IMR-90 (cell line): Measurements from ENCODE around the gene FBN3. TPM values are rescaled to one million over a fixed set of nuclear protein-coding genes. Genes with fewer than 3 reads are reported as not detected.

ENCODE experiments used
- ATAC-seq: fragments of 200-7000 bp; cut with Tn5 transposase; 2 replicates; pipeline ENCODE4 v1.9.1; 2020; ENCODE audit warnings: low read depth, mild to moderate bottlenecking, moderate library complexity
- BruUV-seq: library from RNA; stranded (reverse); fragments of 400-500 nt; replicated peaks from 2 replicates; lab custom pipeline; 2021; lab: Mats Ljungman, UMichigan
- CTCF ChIA-PET: fragments of 300-600 bp; formaldehyde crosslinking; extraction: SDS; loops from one replicate; lab custom pipeline; 2021; ENCODE audit warnings: antibody characterized with exemption; lab: Yijun Ruan, JAX
- POLR2A ChIA-PET: fragments of 300-600 bp; sonication (Branson Sonifier 250); formaldehyde crosslinking; loops from one replicate; lab custom pipeline; 2022; ENCODE audit warnings: antibody characterized with exemption; ENCODE audit not compliant: unreplicated experiment; lab: Charles Lee
- DNase-seq: peaks from one replicate; pipeline ENCODE4 v3.0.0; 2013
- H2AFZ ChIP-seq: replicated peaks from 2 replicates; pipeline ENCODE3; 2013; ENCODE audit warnings: low read length, mild to moderate bottlenecking; ENCODE audit not compliant: poor library complexity
- H2AK5ac ChIP-seq: 2 replicates; pipeline ENCODE4 v1.6.1; 2013; ENCODE audit warnings: low read depth, low read length, inconsistent platforms
- H2AK9ac ChIP-seq: replicated peaks from 2 replicates; pipeline ENCODE3; 2013; ENCODE audit warnings: mild to moderate bottlenecking, low read depth, low read length, moderate library complexity; ENCODE audit not compliant: poor library complexity
- H2BK120ac ChIP-seq: 2 replicates; pipeline ENCODE4 v1.6.1; 2013; ENCODE audit warnings: low read depth, low read length, inconsistent platforms
- H2BK15ac ChIP-seq: 3 replicates; pipeline ENCODE4 v1.6.1; 2013; ENCODE audit warnings: low read depth, low read length, inconsistent platforms
- H2BK20ac ChIP-seq: 2 replicates; pipeline ENCODE4 v1.6.1; 2013; ENCODE audit warnings: low read depth, mild to moderate bottlenecking, inconsistent platforms, low read length, moderate library complexity
- H2BK5ac ChIP-seq: 2 replicates; pipeline ENCODE4 v1.6.1; 2013; ENCODE audit warnings: mild to moderate bottlenecking, low read depth, low read length, inconsistent platforms; ENCODE audit not compliant: poor library complexity, severe bottlenecking
- H3K14ac ChIP-seq: replicated peaks from 2 replicates; pipeline ENCODE4 v1.6.1; 2013; ENCODE audit warnings: low read depth, low read length, inconsistent platforms
- H3K18ac ChIP-seq: 2 replicates; pipeline ENCODE4 v1.6.1; 2013; ENCODE audit warnings: low read depth, low read length, control low read depth
- H3K23ac ChIP-seq: 2 replicates; pipeline ENCODE4 v1.6.1; 2013; ENCODE audit warnings: low read depth, low read length, inconsistent platforms
- H3K27ac ChIP-seq: 2 replicates; pipeline ENCODE4 v1.5.1; 2013; ENCODE audit warnings: mild to moderate bottlenecking, control low read depth, low read length; ENCODE audit not compliant: insufficient read depth
- H3K27me3 ChIP-seq: 2 replicates; pipeline ENCODE4 v1.6.1; 2013; ENCODE audit warnings: low read length; ENCODE audit not compliant: control insufficient read depth, insufficient read depth
- H3K36me3 ChIP-seq: 2 replicates; pipeline ENCODE4 v1.6.1; 2013; ENCODE audit warnings: low read length, mixed read lengths; ENCODE audit not compliant: control insufficient read depth, insufficient read depth
- H3K4ac ChIP-seq: 2 replicates; pipeline ENCODE4 v1.6.1; 2013; ENCODE audit warnings: low read depth, low read length, inconsistent platforms
- H3K4me1 ChIP-seq: 2 replicates; pipeline ENCODE4 v1.6.1; 2013; ENCODE audit warnings: low read length, mixed read lengths; ENCODE audit not compliant: control insufficient read depth, insufficient read depth
- H3K4me2 ChIP-seq: 2 replicates; pipeline ENCODE4 v1.6.1; 2013; ENCODE audit warnings: low read depth, mild to moderate bottlenecking, control low read depth, low read length, moderate library complexity
- H3K4me3 ChIP-seq: 2 replicates; pipeline ENCODE4 v1.5.1; 2013; ENCODE audit warnings: low read depth, mild to moderate bottlenecking, control low read depth, low read length, moderate library complexity; ENCODE audit not compliant: insufficient read depth
- H3K56ac ChIP-seq: 2 replicates; pipeline ENCODE4 v1.6.1; 2013; ENCODE audit warnings: low read length, inconsistent platforms; ENCODE audit not compliant: insufficient read depth; ENCODE audit errors: extremely low read depth
- H3K79me1 ChIP-seq, 2 experiments: 2 replicates each; pipeline ENCODE4 v1.6.1; 2013; ENCODE audit warnings: low read length in 2 of 2, inconsistent platforms in 1 of 2, low read depth in 1 of 2
- H3K9ac ChIP-seq: 2 replicates; pipeline ENCODE4 v1.6.1; 2013; ENCODE audit warnings: low read depth, low read length, control low read depth
- H3K9me1 ChIP-seq: 2 replicates; pipeline ENCODE4 v1.6.1; 2013; ENCODE audit warnings: low read length, inconsistent platforms; ENCODE audit not compliant: insufficient read depth
- H3K9me3 ChIP-seq: 2 replicates; pipeline ENCODE4 v1.6.1; 2013; ENCODE audit warnings: low read length; ENCODE audit not compliant: control insufficient read depth, insufficient read depth
- H4K20me1 ChIP-seq: 2 replicates; pipeline ENCODE4 v1.6.1; 2013; ENCODE audit warnings: low read length, inconsistent platforms; ENCODE audit not compliant: insufficient read depth
- H4K5ac ChIP-seq: 2 replicates; pipeline ENCODE4 v1.6.1; 2013; ENCODE audit warnings: mild to moderate bottlenecking, low read depth, low read length, control low read depth
- H4K8ac ChIP-seq, 2 experiments: 2 replicates each; pipeline ENCODE4 v1.6.1; 2013; ENCODE audit warnings: low read depth in 2 of 2, low read length in 2 of 2, control low read depth in 1 of 2, inconsistent platforms in 1 of 2
- H4K91ac ChIP-seq: 2 replicates; pipeline ENCODE4 v1.6.1; 2013; ENCODE audit warnings: low read depth, low read length, inconsistent platforms; ENCODE audit not compliant: insufficient read depth
- NFE2L2 ChIP-seq: fragments of 150-350 bp; IDR thresholded peaks from 2 replicates; pipeline ENCODE4 v1.6.1; 2016; ENCODE audit warnings: low read depth, mild to moderate bottlenecking, low read length
- WGBS, 2 experiments: methylation state at CpG; one replicate each; pipeline versions ENCODE4 v1.1.5 to v1.1.7; 2013; ENCODE audit warnings: missing lambda C conversion rate in 2 of 2; ENCODE audit not compliant: insufficient read length in 1 of 2; ENCODE audit errors: extremely low coverage in 2 of 2; 5-methylcytosine and 5-hydroxymethylcytosine counted together
- dilution Hi-C: fragments of 300-500 bp; cut with HindIII; formaldehyde crosslinking; loops from one replicate; pipeline ENCODE4 v1.14.3; 2018; ENCODE audit warnings: low sequenced_read_pairs; ENCODE audit not compliant: unreplicated experiment
- in situ Hi-C: fragments of 300-500 bp; cut with MboI; formaldehyde crosslinking; loops from 3 replicates; pipeline ENCODE4 v1.14.3; 2019; ENCODE audit warnings: low sequenced_read_pairs, inconsistent platforms, mixed read lengths
- intact Hi-C: fragments of 100-400 bp; cut with micrococcal nuclease; formaldehyde crosslinking; loops from 2 replicates; pipeline ENCODE4 v1.10.0; 2022
- polyA plus RNA-seq, 3 experiments: library from polyadenylated mRNA; depleted of rRNA; stranded (reverse); fragments of >200 nt; gene quantifications; 2 replicates each; pipeline ENCODE4 v1.2.3, GENCODE V29; 2012; ENCODE audit warnings: low replicate concordance in 1 of 3
- total RNA-seq: library from RNA; depleted of rRNA; stranded (reverse); fragments of >200 nt; gene quantifications from 2 replicates; pipeline ENCODE4 v1.2.3, GENCODE V29; 2012

FBN3 gene
- total and polyA plus RNA-seq, 2 of the 4 experiments (the other 2 are of a cell fraction) = not detected

GRCh38 chr19:8127311-8127710, 22.1 kb downstream of the FBN3 start:
- dilution Hi-C loops (no loop called here), in situ Hi-C loops (no loop called here), intact Hi-C loops (no loop called here)
- Histone ChIP-seq H3K27ac (no peak overlapping the region), H2AFZ (no peak overlapping the region), H4K5ac (no peak overlapping the region), H3K18ac (no peak overlapping the region), H2BK120ac (no peak overlapping the region), H3K27me3 (peaks cover 6% of the 10 kb centered on the region; the same call in 1 of the 2 replicates), H3K4me1 (no peaks in the 10 kb centered on the region), H3K4me2 (no peak overlapping the region), H2BK5ac (no peak overlapping the region), H4K8ac (no peak overlapping the region), H3K23ac (no peak overlapping the region), H3K9me1 (no peaks in the 10 kb centered on the region), H4K20me1 (no peaks in the 10 kb centered on the region), H3K9me3 (no peaks in the 10 kb centered on the region), H3K4me3 (no peak overlapping the region), H2BK20ac (no peak overlapping the region), H2AK5ac (no peak overlapping the region), H3K36me3 (no peaks in the 10 kb centered on the region), H3K4ac (no peak overlapping the region), H4K91ac (no peak overlapping the region), H2AK9ac (no peak overlapping the region), H3K14ac (no peak overlapping the region), H2BK15ac (no peak overlapping the region), H3K79me1 (no peaks in the 10 kb centered on the region), H3K56ac (no peak overlapping the region), H3K9ac (no peak overlapping the region)
- ATAC-seq (no peak), DNase-seq (no peak)
- 100% methylated on average over 2 of the region's 8 CpGs; no CpG with 5 or more reads in 1 of the 2 experiments for WGBS, 2 experiments
- no TSS peak for BruUV-seq
- ChIA-PET CTCF (no interaction called here), POLR2A (interaction anchor here (0.5 kb wide), 1 partner anchor 985 kb away, joined by 11 read pairs; no protein-coding TSS in a partner anchor)
- TF ChIP-seq NFE2L2 = no peak
